GM12878 (cell line): ENCODE measurements around the gene MPEG1.

ENCODE experiments used
- ATF7 ChIP-seq: fragments of 450-650 bp; IDR thresholded peaks from 2 replicates; pipeline ENCODE4 v1.6.1; 2016; ENCODE audit warnings: low read depth, mild to moderate bottlenecking
- CBFB ChIP-seq: IDR thresholded peaks from 2 replicates; pipeline ENCODE4 v1.6.1; 2016; ENCODE audit warnings: antibody characterized with exemption, low read depth
- EZH2 ChIP-seq: IDR thresholded peaks from 2 replicates; pipeline ENCODE4 v1.6.1; 2012; ENCODE audit warnings: low read depth, mild to moderate bottlenecking, control low read depth, inconsistent platforms, low read length, borderline replicate concordance; ENCODE audit not compliant: control insufficient read depth
- FOXM1 ChIP-seq: IDR thresholded peaks from 2 replicates; pipeline ENCODE4 v1.6.1; 2012; ENCODE audit warnings: low read depth, mild to moderate bottlenecking, inconsistent platforms, low read length, moderate library complexity
- GABPA ChIP-seq: IDR thresholded peaks from 2 replicates; pipeline ENCODE4 v1.6.1; 2014; ENCODE audit warnings: antibody characterized with exemption, low read depth, mild to moderate bottlenecking, inconsistent platforms
- NR2C1 ChIP-seq: fragments of 450-650 bp; IDR thresholded peaks from 2 replicates; pipeline ENCODE4 v1.6.1; 2017; ENCODE audit warnings: antibody characterized with exemption, mild to moderate bottlenecking, moderate library complexity
- RFX5 ChIP-seq: IDR thresholded peaks from 2 replicates; pipeline ENCODE4 v1.6.1; 2011; ENCODE audit warnings: low read depth, low read length, improper control_type of control experiment
- YBX1 ChIP-seq: fragments of 450-650 bp; IDR thresholded peaks from 2 replicates; pipeline ENCODE4 v1.6.1; 2016; ENCODE audit warnings: antibody characterized with exemption
- ZNF274 ChIP-seq: IDR thresholded peaks from one replicate; pipeline ENCODE4 v1.8.0; 2011; ENCODE audit not compliant: insufficient read length, insufficient read depth
- TF ChIP-seq, protein P1 (sequence below): fragments of 450-650 bp; conservative IDR thresholded peaks from 2 replicates; pipeline ENCODE4 v1.6.1; 2017; ENCODE audit warnings: mild to moderate bottlenecking, moderate library complexity
- TF ChIP-seq, protein P2 (sequence below): fragments of 450-650 bp; IDR thresholded peaks from 2 replicates; pipeline ENCODE4 v1.6.1; 2017; ENCODE audit warnings: mild to moderate bottlenecking

DNA sequence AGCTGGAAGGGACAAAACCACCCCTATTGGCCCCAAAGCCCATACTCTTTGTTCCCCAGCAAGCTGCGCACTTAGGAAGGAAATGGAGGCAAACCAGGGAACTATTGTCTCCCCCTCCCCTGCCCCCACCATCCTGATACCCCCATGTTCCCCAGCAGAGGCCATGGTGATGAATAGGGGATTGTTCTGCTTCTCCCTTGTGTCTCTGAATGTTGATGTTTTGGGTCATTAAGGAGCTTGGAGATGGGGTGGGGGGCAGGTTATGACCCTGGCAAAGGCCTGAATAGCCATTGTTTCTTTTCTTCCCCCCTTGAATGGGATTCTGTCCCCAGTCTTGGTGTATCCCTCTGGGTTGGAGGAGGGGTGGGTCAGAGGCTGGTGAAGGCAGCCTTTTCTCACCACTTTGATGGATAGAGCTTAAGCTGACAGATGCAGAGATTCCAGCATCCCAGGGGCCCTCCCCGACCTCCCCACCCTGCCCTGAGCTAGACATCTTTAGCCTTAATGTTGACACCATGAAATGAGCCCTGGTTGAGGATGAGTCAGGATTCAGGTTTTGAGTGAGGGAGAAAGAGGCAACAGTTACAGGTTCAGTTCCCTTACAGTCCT, 32.5 kb downstream of the MPEG1 start:
- TF ChIP-seq GABPA (no peak), ZNF274 (no peak), EZH2 (no peak), NR2C1 (no peak), ATF7 (no peak), YBX1 (no peak), FOXM1 (no peak), RFX5 (no peak), CBFB (no peak)
- TF ChIP-seq, protein P1, sequence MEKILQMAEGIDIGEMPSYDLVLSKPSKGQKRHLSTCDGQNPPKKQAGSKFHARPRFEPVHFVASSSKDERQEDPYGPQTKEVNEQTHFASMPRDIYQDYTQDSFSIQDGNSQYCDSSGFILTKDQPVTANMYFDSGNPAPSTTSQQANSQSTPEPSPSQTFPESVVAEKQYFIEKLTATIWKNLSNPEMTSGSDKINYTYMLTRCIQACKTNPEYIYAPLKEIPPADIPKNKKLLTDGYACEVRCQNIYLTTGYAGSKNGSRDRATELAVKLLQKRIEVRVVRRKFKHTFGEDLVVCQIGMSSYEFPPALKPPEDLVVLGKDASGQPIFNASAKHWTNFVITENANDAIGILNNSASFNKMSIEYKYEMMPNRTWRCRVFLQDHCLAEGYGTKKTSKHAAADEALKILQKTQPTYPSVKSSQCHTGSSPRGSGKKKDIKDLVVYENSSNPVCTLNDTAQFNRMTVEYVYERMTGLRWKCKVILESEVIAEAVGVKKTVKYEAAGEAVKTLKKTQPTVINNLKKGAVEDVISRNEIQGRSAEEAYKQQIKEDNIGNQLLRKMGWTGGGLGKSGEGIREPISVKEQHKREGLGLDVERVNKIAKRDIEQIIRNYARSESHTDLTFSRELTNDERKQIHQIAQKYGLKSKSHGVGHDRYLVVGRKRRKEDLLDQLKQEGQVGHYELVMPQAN = no peak
- TF ChIP-seq, protein P2, sequence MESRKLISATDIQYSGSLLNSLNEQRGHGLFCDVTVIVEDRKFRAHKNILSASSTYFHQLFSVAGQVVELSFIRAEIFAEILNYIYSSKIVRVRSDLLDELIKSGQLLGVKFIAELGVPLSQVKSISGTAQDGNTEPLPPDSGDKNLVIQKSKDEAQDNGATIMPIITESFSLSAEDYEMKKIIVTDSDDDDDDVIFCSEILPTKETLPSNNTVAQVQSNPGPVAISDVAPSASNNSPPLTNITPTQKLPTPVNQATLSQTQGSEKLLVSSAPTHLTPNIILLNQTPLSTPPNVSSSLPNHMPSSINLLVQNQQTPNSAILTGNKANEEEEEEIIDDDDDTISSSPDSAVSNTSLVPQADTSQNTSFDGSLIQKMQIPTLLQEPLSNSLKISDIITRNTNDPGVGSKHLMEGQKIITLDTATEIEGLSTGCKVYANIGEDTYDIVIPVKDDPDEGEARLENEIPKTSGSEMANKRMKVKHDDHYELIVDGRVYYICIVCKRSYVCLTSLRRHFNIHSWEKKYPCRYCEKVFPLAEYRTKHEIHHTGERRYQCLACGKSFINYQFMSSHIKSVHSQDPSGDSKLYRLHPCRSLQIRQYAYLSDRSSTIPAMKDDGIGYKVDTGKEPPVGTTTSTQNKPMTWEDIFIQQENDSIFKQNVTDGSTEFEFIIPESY = no peak
